ENCODE results near the gene CBLN3.

DNA sequence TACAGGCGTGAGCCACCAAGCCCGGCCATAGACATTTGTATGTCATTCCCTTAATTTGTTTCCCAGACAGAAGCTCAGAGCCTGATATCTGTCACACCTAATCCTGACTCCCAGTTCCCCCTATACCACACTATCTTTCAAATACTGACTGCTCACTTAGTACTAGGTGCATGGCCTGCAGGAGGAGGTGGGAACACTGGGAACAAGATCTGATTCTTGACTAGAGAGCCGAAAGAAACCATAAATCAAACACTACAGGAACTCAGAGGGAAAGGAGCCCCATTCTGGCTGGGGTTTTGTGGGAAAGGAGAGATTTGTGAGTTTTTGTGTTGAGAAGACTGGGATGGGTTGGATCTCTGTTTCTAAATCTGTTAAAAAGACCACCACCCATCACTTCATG, 5.2 kb upstream of the CBLN3 start:
- TF ChIP-seq EZH2 (IDR thresholded peaks at IDR 0.05): no peak
- TF ChIP-seq POLR2AphosphoS5 (IDR thresholded peaks at IDR 0.05; ENCODE audit: borderline replicate concordance, low read depth, low read length): no peak
- TF ChIP-seq FOXP2 (optimal IDR thresholded peaks at IDR 0.05; ENCODE audit: control extremely low read depth, extremely low read length, insufficient read depth): no peak

Data from SK-N-MC (cell line).